NOMO-1 treated with DMSO at 0.1 percent for 48 hours (cell line): ENCODE measurements around the gene LAMB3.

Experiments used
- DNase-seq: peaks from one replicate; lab custom pipeline; 2025; ENCODE audit not compliant: unreplicated experiment; lab: John Stamatoyannopoulos, UW

LAMB3 gene

DNA sequence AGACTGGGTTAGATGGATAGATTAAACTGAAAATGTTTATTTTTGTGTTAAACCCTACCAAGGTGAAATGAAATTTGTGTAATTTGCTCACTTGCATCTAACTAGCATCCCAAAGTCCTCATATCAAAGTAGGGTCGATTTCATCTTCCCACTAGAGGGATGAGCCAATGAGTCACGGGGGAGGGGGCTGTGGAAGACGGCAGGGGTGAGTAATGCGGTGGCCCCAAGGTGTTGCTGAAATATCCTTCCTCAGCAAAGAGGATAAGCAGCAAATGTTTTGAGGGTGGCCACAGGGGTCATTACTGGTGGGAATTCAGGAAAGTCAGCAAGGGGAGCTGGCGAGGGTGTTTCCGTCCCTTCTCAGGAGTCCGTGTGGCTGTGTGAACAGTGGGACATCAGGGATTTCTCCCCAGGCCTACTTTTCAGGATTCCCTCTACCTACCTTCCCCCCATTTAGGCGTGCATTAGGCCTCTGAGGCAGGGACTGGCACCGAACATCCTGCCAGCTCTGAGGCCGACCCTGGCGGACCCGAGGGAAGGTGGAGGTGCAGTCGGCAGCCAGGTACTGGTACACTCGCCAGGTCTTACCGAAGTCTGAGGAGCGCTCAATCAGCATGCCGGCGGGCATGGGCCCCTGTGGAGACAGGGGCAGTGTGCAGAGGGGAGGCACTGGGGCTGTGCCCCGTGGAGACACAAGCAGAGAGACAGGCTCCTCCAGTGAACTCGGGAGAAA lies 18.1 kb downstream of the LAMB3 start:
- DNase-seq = no peak

DNA sequence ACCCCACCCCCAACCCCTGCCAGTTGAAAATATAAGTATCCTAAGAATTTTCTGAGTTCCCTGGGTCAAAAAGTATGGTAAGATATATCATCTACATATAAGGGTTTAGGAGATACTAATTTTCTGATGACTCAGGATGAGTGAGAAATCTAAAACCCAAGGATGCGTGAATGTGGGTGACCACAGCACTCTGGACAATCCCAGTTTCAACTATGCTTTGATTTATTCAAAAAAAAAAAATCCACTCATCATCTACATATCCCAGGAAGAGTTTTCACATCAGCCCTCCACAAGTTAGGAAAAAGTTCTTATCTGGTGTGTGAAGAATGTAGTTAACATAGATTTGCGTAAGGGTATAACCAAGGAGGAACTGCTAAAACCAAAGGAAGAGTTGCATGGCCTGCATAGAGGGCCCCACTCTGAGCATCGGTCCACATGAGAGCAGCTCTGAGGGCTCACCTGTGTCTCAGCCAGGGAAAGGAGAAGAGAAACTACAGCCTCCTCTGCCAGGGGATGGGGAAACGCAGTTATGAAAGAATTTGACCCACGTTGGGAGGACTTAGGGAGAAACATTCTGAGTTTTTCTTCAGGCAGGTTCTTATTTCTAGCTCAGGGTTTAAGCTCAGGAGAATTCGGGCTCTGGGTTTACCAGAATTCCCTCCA lies 18.8 kb downstream of the LAMB3 start:
- DNase-seq = peak; percentile 65

DNA sequence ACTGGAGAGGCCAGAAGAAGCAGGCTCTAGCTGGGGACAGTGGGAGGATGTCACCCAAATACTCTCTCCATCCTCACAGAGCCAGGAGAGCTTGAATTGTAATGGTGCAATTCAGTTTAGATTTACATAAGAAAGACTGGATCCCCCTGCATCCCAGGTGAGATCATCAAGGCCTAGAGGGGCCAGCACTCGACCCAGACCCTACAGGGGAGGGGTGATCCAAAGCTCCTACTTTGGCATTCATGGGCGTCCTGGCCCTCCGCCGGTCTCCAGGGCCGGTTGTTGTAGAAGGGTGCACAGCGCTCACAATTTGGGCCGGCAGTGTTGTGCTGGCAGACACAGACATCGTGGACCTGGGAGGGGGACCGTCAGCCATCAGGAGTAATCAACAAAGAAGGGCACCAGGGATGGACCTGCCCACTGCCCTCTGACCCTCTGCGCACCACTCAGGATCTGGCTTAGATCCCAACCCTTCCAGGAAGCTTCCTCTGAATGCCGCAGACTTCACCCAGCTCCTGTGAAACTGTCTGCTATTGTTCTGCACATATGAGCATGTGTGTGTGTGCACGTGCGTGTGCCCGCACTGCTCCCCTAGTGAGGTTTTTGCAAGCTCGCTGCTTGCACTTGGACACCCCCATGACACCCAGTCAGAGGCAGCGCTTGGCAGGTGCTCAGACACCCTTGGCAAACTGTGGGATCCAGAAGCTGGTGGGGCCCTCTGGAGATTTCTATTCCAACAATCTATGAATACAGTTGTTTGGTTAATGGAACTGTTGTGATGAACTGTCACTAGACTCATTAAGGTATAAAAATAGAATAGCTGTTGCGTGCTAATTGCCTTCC lies 21.6 kb downstream of the LAMB3 start:
- DNase-seq = no peak

DNA sequence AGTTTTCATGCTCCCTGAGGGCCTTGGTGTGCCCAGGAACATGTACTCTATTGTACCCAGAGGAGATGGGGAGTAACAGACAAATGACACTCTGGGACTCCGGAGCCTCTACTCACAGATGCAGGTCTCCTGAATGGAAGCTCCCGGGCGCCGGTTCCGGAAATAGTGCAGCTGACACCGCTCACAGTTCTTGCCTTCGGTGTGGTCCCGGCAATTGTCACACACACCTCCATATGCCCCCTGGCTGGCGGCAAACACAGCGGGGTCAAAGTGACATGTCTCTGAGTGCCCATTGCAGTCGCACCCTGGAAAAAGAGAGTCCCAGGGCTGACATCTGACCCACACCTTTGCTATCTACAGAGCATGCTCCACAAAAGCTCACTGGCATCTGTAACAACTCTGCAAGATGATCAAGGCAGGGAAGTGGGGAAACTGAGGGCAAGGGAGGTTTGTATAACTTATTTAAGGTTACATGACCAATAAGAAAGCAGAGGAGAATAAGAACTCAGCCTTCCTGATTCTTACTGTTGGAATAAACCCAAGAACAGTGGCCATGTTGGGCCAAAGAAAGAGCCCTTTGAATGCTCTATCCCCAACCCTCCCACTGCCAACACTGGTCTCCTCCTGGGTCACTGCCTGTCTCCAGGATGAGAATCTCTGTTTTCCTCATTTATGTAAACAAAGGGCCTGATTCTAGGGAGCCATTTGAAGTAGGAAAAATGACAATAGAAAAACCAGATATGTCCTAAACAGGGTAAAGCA lies 22.4 kb downstream of the LAMB3 start:
- DNase-seq = no peak

DNA sequence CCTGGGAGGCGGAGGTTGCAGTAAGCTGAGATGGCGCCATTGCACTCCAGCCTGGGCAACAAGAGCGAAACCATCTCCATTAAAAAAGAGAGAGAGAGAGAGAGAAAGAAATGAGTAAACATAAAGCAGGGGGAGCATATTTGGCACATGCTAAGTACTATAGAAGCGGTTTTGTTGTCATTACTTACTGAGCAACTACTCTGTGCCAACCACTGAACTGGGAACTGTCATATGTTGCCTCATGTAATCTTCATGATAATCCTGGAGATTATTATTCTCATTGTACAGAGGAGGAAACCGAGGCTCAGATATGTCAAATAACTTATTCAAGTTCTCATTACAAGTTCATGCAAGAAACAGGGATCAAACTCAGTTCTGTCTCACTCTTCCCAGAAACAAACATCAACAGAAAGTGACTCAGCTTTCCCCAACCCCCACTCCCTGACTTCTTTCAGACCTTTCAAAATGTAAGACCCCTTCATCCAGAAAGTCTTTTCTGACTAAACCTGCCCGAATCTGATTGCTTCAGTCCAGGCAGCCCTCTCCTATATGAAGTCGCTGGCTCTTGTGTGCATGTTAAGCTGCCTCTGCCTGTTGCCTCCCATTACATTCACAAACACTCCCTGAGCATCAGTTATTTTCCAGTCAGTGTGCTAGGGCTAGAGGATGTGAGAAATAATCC lies 23.5 kb downstream of the LAMB3 start:
- no peak for DNase-seq

DNA sequence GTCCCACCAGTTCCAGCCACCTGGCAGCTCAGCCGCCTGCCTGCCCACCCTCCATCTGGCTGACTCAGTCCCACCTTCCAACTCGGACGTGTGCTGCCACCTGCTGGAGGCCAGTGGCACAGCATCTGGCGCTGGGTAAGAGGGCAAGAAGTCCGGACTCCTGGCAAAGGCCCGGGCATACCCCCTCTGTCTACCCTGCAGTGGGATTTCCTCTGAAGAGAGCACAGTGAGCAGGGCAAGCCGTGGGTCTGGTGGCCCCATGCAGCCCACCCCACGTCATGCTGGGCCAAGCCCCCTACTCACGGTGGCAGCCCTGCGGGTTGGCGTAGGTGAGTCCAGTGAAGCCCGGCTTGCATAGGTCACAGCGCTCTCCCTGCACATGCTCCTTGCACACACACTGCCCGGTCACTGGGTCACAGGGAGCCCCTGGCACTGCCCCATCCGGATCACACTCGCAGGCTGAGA lies 24.5 kb downstream of the LAMB3 start:
- DNase-seq = peak; percentile 47

DNA sequence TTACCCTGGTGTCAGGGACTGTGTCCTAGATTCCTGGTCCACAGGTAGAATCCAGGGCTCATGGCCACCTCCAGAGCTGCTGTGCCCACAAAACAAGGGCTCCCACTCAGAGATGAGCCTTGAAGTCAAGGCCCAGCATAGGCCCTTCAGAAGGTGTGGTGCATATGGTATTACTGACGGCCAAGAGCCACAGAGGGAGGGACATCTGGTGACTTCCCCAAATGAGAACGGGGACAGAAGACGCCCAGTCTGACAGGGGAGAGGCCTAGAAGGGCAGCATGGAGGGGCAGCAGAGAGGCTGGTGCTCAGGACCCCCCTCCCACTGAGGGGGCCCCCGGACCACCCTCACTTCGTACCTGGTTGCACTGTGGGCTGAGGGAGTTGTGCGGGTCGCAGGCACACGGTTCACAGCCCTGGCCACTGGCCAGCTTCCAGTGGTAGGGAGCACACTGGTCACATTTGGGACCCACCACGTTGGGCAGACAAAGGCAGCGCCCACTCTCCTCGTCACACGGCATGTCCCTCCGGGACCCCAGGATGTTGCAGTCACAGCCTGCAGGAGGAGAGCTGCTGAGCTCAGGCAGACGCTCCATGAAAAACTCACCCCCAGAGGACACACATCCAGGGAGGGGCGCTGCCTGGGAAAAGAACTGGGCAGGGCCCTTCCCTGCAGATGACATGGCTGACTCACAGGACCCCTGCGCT lies 25.0 kb downstream of the LAMB3 start:
- peak; percentile 57 for DNase-seq

DNA sequence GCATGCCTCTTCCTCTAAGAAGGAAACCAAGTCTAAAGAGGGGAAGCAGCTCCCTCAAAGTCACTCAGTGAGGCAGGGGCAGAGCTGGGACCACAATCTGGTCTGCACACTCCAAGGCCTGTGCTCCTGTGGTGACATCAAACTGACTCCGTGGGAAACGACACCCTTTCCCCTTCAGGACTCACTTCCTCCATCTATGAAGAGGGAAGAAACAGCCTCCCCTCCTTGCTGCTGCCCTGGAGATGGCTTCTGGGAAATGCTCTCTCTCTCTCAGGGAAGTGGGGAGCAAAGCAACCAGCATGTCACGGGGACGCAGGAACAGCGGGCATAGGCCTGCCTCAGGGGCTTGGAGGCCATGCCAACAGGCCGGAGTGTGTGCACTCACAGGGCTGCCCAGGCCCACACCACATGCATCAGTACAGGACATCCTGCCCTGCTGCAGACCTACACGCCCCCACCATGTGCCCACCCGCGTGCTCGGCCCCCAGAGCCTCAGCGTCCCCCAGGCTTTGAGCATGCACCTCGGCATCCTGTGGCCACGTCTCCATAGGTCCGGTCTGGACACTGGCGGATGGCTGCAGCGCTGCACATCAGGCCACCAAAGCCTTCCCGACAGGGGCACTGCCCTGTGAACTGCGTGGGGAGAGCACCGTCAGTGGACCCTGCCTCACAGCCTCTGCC lies 25.7 kb downstream of the LAMB3 start:
- DNase-seq = no peak

DNA sequence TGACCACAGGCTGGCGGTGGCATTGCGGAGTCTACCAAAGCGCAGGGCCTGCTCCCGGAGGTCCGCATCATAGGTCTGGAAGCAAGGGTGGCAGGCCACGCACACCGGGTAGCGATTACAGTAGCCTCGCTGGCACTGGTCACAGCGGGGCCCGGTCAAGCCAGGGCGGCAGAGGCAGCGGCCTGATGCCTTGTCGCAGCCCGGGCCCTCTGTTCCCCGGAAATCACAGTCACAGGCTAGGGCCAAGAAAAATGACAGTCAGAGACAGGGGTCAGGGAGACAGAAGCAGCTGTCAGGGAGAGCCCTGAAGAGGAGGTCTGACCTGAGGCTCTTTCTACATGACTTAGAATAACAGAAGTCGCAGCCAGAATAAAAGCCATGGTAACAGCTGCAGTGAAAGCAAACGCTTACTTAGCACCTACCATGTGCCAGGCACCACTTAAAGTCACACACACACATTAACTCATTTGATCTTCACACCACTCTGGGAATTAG lies 26.4 kb downstream of the LAMB3 start:
- DNase-seq = no peak

DNA sequence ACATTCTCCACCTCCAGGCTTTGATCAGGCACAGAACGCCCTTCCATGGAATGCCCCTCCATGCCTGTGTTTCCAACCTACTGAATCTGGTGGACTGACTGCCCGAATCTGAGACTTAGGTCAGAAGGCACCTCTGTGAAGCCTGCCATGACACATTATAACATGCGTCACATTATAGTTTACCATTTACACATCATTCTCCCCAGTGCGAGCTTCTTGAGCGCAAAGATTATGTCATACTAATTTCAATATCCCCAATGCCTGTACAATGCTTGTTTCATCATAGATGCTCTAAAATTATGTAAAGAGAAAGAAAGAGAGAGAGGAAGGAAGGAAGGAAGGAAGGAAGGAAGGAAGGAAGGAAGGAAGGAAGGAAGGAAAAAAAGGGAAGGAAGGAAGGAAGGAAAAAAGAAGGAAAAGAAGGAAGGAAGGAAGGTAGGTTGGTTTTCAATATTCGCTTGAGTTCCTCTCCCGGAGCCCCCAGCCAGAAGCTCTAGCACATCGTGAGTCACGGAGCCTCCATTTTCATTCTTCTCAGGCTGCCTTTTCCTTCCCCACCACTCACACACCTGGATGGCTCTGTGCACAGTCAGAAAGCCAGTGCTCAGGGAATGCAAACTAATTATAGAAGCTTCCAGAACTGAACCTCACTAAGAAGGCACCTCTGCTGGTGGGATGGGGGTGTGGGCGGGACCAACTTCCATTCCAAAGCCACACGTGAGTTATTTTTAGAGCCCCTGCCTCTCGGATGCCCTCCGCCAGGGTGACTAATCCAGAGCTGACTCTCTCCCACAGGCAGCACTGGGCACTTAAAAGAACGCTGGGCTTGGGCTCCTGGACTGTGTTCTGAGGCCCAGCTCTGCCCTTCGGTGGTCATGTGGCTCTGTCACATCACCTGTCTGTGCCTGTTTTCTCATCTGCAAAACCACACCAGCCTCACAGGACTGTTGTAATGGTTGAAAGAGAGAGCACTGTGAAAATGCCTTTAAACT lies 27.4 kb downstream of the LAMB3 start:
- DNase-seq = no peak

DNA sequence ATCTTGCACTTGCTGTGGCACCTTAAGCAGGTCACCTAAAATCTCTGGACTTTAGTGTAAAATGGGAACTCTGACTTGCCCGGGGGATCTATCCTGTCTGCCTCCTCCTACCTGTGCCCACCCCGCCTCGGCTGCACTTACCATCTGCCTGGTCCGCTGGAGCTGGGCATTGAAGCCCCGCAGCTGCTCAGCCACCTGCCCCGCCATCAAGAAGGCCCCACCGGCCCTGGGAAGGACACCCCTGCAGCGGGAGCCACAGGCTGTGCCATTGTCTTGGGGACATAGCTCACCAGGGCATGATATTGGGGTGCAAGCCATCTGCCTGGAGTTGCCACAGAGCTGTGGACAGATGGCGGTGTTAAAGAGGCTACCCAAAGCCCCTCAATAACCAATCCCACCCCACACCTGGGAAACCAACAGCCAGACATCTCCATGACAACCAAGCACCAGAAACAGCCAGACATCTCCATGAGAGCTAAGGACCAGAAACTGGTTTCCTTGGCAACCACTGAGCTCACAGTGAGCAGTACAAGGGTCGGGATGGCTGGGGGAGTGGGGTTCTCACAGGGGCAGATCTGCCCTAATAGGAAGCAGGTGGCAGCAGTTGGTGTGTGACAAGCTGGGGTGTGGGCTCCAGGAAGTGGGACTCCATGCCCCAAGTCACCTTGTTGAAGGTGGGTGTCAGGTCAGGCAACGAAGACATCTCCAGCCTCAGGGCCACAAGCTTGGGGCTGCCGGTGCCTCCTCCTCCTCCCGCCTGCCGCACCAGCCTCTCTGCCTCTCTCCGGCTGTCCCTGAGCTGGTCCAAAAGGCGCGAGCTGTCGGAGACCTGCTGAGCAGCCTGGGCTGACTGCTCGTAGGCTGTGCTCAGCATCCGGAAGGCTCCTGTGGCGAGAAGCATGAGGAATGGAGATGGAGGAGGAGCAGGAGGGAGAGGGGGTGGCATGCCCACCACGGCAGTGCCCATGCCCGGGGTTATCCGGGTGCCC lies 29.1 kb downstream of the LAMB3 start:
- DNase-seq = no peak

DNA sequence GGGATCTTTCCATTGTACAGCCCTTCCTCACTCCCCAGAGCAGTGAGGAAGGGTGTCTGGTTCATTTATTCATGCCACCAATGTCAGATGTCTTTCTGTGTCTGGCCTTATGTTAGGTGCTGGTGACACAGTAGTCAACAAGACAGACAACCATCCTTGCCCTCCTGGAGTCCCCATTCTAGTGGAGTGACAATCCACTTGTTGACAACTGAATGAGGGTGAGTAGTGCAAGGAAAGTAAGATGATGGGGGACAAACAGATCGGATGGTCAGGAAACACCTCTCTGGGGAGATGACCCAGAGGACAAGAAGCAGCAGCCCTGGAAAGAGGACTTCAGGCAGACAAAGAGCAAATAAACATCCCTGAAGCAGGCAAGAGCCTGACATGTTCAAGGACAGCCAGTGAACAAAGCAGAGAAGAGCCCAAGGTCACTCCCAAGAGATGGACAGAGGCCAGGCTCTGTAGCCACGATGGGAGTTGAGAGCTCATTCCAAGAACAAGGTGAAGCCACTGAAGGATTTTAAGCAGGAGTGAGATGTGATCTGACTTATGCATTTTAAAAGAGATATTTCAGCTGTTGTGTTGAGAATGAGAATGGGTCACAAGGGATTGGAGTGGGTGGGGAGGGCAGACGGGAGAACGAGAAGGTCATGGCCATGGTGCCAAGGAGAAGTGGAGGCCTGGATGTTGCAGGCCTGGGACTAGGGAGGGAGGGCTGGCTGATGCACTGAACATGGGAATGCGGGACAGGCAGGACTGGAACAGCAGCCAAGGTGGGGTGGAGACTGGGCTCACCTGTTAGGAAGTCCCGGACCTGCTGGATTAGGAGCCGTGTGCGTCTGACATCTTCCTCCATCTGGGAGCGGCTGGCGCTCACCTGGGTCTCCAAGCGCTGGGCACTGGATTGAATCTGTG lies 30.2 kb downstream of the LAMB3 start:
- no peak for DNase-seq

DNA sequence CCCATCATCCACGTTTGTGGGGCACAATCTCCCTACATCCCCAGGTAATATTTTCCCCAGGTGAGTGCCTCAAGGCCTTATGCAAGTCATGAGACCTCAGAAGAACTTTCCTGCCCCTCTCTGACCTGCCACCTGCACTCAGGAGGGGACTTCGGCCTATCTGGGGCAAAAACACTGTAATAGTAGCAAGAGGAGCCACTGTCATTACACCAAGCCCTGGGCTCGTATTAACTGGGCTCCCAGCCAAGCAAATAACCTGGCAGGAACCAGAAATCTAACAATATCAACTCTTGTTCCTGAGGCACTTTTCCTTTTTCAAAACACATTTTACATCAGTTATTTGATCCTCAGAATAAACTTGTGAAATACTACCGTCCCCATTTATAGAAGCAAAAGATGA lies 30.9 kb downstream of the LAMB3 start:
- no peak for DNase-seq

DNA sequence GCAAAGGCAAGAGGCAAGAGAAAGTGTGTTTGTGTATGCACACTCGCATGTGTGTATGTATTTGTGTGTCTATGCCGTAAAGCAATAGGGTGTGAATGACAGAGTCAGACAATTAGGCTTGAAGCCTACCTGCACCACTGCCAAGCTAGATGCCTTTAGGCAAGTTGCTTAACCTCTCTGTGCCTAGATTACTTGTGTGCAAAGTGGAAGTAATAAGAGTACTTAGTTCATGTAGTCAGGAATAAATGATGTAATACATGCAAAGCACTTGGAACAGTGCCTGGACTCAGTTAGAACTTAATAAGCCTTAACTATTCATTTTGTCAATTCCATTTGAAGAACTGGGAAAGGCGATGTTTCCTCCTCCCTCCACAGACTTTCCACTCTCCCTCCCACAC lies 31.7 kb downstream of the LAMB3 start:
- no peak for DNase-seq

DNA sequence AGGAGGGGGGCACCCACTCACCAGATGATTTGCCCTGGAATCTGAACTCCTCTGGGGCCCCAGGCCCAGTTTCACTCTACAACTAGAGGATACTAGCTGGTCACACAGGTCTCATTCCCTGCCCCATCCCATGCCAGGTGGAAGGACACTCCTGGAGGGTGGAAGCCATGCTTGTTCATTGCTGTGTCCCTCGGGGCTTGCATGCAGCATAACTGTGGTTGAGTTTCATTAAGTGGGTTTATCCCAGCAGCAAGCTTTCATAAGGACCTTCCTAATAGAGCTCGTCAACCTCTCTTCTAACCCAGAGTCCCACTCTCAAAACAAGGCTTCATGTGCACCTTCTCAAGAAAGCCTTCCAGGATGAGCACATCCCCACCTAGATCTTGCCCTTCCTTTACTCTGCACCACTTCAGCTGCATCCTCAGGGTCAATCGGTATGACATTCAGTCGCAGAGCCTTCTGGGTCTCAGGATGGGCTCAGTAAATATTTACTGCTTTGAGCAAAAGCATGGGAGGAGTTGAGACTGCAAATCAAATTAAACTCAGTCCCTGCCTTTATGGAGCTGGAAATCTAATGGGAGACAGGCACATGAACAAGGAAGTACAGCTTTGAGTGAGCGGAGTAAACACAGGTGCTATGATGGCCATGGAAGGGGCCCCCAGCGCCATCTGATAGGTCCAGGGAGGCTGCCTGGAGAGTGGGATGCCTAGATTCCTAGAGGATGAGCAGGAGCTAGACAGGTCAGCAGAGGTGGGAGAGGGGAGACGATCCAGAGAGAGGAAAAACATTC lies 32.3 kb downstream of the LAMB3 start:
- DNase-seq = no peak
